ENCODE measurements around the gene CFAP77.

DNA sequence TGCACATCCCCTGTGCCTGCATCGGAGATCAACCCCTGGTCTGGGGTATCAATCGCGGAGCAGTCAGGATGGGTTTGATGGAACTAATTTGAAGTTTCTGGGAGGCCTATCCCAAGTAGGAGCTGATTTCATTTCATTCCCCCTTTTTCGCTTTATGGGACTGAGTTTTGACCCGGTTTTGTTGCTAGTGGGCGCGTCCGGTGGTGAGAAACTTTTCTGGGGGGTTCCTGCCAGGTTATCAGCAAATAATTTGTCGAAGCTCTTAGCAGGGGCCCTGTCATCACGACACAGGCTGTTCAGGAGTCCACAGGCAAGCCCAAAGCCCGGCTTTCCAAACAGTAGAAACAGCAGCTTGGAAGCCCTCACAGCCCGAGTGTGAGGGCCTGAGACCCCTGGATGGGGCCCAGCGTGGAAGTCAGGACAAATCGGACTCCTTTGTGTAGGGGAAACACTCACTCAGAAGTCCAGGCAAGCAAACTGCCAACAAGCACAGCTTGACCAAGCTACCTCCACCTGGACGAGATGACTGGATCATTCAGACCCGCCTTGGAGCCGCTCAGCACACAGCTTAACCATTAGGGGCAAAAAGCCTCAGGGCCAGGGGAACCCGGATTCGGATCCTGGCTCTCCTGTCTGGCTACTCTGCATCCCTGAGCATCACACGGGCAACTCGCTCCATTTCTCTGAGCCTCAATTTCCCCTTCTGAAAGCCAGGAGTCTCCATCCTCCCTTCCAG is 108.0 kb downstream of the CFAP77 start:
- TF ChIP-seq, protein P1, sequence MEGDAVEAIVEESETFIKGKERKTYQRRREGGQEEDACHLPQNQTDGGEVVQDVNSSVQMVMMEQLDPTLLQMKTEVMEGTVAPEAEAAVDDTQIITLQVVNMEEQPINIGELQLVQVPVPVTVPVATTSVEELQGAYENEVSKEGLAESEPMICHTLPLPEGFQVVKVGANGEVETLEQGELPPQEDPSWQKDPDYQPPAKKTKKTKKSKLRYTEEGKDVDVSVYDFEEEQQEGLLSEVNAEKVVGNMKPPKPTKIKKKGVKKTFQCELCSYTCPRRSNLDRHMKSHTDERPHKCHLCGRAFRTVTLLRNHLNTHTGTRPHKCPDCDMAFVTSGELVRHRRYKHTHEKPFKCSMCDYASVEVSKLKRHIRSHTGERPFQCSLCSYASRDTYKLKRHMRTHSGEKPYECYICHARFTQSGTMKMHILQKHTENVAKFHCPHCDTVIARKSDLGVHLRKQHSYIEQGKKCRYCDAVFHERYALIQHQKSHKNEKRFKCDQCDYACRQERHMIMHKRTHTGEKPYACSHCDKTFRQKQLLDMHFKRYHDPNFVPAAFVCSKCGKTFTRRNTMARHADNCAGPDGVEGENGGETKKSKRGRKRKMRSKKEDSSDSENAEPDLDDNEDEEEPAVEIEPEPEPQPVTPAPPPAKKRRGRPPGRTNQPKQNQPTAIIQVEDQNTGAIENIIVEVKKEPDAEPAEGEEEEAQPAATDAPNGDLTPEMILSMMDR (IDR thresholded peaks at IDR 0.05; ENCODE audit: insufficient read depth, low read length), result no peak
- TF ChIP-seq POLR2AphosphoS5 (IDR thresholded peaks at IDR 0.05; ENCODE audit: low read depth) (no peak), GABPA (IDR thresholded peaks at IDR 0.05; ENCODE audit: low read depth) (no peak), SPI1 (IDR thresholded peaks at IDR 0.05; ENCODE audit: borderline replicate concordance, low read depth) (no peak)
- TF ChIP-seq, protein P2, sequence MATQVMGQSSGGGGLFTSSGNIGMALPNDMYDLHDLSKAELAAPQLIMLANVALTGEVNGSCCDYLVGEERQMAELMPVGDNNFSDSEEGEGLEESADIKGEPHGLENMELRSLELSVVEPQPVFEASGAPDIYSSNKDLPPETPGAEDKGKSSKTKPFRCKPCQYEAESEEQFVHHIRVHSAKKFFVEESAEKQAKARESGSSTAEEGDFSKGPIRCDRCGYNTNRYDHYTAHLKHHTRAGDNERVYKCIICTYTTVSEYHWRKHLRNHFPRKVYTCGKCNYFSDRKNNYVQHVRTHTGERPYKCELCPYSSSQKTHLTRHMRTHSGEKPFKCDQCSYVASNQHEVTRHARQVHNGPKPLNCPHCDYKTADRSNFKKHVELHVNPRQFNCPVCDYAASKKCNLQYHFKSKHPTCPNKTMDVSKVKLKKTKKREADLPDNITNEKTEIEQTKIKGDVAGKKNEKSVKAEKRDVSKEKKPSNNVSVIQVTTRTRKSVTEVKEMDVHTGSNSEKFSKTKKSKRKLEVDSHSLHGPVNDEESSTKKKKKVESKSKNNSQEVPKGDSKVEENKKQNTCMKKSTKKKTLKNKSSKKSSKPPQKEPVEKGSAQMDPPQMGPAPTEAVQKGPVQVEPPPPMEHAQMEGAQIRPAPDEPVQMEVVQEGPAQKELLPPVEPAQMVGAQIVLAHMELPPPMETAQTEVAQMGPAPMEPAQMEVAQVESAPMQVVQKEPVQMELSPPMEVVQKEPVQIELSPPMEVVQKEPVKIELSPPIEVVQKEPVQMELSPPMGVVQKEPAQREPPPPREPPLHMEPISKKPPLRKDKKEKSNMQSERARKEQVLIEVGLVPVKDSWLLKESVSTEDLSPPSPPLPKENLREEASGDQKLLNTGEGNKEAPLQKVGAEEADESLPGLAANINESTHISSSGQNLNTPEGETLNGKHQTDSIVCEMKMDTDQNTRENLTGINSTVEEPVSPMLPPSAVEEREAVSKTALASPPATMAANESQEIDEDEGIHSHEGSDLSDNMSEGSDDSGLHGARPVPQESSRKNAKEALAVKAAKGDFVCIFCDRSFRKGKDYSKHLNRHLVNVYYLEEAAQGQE (IDR thresholded peaks at IDR 0.05; ENCODE audit: insufficient replicate concordance, low read depth), result no peak
